Measurements from ENCODE around the gene OSBPL10.

DNA sequence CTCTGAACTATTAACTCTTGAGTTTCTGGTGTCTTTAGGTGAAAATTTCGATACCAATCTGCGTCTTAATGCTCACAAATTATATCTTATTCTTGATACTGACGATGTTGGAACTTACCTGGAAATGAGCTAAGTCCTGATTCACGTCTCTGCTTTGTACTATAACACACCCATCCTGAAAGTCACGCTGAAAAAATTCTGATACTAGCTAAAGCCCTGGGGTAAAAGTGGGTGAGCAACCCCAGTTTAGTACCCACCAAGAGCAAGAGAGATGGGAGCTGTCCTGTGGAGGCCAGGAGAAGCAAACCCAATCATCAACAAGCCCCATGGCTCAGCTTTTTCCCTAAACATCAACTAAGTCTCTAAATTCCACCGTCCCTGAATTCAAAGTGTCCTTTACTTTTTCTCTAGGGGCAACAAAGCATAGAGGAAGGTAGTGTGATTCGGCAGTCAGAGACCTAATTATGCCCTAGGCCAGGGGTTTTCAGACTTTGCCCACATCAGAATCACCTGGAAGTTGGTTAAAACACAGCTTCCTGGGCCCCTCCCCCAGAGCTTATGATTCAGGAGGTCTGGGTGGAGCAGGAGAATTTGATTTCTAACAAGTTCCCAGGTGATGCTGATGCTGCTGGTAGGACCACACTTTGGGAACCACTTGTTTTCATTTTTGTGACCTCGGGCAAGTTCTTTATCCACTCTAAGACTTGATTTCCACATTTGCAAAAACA lies 90.2 kb downstream of the OSBPL10 start:
- TF ChIP-seq, protein P1, sequence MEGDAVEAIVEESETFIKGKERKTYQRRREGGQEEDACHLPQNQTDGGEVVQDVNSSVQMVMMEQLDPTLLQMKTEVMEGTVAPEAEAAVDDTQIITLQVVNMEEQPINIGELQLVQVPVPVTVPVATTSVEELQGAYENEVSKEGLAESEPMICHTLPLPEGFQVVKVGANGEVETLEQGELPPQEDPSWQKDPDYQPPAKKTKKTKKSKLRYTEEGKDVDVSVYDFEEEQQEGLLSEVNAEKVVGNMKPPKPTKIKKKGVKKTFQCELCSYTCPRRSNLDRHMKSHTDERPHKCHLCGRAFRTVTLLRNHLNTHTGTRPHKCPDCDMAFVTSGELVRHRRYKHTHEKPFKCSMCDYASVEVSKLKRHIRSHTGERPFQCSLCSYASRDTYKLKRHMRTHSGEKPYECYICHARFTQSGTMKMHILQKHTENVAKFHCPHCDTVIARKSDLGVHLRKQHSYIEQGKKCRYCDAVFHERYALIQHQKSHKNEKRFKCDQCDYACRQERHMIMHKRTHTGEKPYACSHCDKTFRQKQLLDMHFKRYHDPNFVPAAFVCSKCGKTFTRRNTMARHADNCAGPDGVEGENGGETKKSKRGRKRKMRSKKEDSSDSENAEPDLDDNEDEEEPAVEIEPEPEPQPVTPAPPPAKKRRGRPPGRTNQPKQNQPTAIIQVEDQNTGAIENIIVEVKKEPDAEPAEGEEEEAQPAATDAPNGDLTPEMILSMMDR (conservative IDR thresholded peaks at IDR 0.05; ENCODE audit: low read depth, low read length), result no peak
- no peak for TF ChIP-seq EZH2 (IDR thresholded peaks at IDR 0.05; ENCODE audit: low read length, unreplicated experiment)

All from PC-3 (cell line).